Liver (tissue), 3 donors: Measurements from ENCODE around the gene LMAN2.

Experiments used
- GABPA ChIP-seq, 2 donors: IDR thresholded peaks in 1 of 2; conservative IDR thresholded peaks in 1 of 2; 2 replicates each; pipeline ENCODE4 v1.6.1; 2016; ENCODE audit warnings: antibody characterized with exemption in 2 of 2, mild to moderate bottlenecking in 1 of 2, moderate library complexity in 1 of 2
- RXRA ChIP-seq, 2 donors: IDR thresholded peaks; 2 replicates each; pipeline ENCODE4 v1.6.1; 2017 to 2018; ENCODE audit warnings: antibody characterized with exemption in 2 of 2, mild to moderate bottlenecking in 1 of 2
- SP1 ChIP-seq: IDR thresholded peaks from 2 replicates; pipeline ENCODE4 v1.6.1; 2018; ENCODE audit warnings: antibody characterized with exemption, mild to moderate bottlenecking
- TF ChIP-seq, protein P1 (sequence below): fragments of 150-350 bp; IDR thresholded peaks from 2 replicates; pipeline ENCODE4 v1.5.1; 2017; ENCODE audit warnings: improper control_type of control experiment, low read depth, low read length; ENCODE audit not compliant: missing input control
- TF ChIP-seq, protein P2 (sequence below): IDR thresholded peaks from 2 replicates; pipeline ENCODE4 v1.6.1; 2016; ENCODE audit warnings: antibody characterized with exemption, mild to moderate bottlenecking
- donor health status: healthy.
- donor health status: healthy.

- TF ChIP-seq GABPA (IDR thresholded peaks at IDR 0.05 in 1 of 2, conservative IDR thresholded peaks at IDR 0.05 in 1 of 2), result no peak
- TF ChIP-seq, protein P1, sequence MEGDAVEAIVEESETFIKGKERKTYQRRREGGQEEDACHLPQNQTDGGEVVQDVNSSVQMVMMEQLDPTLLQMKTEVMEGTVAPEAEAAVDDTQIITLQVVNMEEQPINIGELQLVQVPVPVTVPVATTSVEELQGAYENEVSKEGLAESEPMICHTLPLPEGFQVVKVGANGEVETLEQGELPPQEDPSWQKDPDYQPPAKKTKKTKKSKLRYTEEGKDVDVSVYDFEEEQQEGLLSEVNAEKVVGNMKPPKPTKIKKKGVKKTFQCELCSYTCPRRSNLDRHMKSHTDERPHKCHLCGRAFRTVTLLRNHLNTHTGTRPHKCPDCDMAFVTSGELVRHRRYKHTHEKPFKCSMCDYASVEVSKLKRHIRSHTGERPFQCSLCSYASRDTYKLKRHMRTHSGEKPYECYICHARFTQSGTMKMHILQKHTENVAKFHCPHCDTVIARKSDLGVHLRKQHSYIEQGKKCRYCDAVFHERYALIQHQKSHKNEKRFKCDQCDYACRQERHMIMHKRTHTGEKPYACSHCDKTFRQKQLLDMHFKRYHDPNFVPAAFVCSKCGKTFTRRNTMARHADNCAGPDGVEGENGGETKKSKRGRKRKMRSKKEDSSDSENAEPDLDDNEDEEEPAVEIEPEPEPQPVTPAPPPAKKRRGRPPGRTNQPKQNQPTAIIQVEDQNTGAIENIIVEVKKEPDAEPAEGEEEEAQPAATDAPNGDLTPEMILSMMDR, result no peak
- no peak for TF ChIP-seq RXRA (IDR thresholded peaks at IDR 0.05)
- no peak for TF ChIP-seq SP1
- TF ChIP-seq, protein P2, sequence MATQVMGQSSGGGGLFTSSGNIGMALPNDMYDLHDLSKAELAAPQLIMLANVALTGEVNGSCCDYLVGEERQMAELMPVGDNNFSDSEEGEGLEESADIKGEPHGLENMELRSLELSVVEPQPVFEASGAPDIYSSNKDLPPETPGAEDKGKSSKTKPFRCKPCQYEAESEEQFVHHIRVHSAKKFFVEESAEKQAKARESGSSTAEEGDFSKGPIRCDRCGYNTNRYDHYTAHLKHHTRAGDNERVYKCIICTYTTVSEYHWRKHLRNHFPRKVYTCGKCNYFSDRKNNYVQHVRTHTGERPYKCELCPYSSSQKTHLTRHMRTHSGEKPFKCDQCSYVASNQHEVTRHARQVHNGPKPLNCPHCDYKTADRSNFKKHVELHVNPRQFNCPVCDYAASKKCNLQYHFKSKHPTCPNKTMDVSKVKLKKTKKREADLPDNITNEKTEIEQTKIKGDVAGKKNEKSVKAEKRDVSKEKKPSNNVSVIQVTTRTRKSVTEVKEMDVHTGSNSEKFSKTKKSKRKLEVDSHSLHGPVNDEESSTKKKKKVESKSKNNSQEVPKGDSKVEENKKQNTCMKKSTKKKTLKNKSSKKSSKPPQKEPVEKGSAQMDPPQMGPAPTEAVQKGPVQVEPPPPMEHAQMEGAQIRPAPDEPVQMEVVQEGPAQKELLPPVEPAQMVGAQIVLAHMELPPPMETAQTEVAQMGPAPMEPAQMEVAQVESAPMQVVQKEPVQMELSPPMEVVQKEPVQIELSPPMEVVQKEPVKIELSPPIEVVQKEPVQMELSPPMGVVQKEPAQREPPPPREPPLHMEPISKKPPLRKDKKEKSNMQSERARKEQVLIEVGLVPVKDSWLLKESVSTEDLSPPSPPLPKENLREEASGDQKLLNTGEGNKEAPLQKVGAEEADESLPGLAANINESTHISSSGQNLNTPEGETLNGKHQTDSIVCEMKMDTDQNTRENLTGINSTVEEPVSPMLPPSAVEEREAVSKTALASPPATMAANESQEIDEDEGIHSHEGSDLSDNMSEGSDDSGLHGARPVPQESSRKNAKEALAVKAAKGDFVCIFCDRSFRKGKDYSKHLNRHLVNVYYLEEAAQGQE, result no peak
Measured at GRCh38 chr5:177315411-177315810, 36.1 kb downstream of the LMAN2 start.
